Progenitor cell of endocrine pancreas (in vitro differentiated cells): ENCODE measurements around the gene HRG. TPM values are rescaled to one million over a fixed set of nuclear protein-coding genes. Genes with fewer than 3 reads are reported as not detected.
"Not testable (repeated sequence)": the region's sequence is repeated elsewhere in the genome, so short reads cannot be mapped to it uniquely, and the experiment has no call there.

ENCODE experiments used
- DNase-seq: peaks from one replicate; pipeline ENCODE4 v3.0.0; 2021; ENCODE audit warnings: low spot score; ENCODE audit not compliant: unreplicated experiment
- H3K27ac Mint-ChIP-seq: 2 replicates; pipeline ENCODE4 v1.8.0; 2021; ENCODE audit warnings: mild to moderate bottlenecking, moderate library complexity, mixed read lengths
- H3K27me3 Mint-ChIP-seq: 2 replicates; pipeline ENCODE4 v1.8.0; 2021; ENCODE audit warnings: mixed read lengths
- H3K36me3 Mint-ChIP-seq: 2 replicates; pipeline ENCODE4 v1.8.0; 2022; ENCODE audit warnings: mixed read lengths; ENCODE audit not compliant: insufficient read depth
- H3K4me1 Mint-ChIP-seq: 2 replicates; pipeline ENCODE4 v1.8.0; 2021; ENCODE audit warnings: low read depth, mixed read lengths
- H3K4me3 Mint-ChIP-seq: 2 replicates; pipeline ENCODE4 v1.8.0; 2021; ENCODE audit warnings: low read depth, mild to moderate bottlenecking, moderate library complexity, mixed read lengths
- H3K9me3 Mint-ChIP-seq: 2 replicates; pipeline ENCODE4 v1.8.0; 2021; ENCODE audit warnings: low read depth, mixed read lengths
- CTCF ChIP-seq: fragments of 200-600 bp; sonication (generic); IDR thresholded peaks from one replicate; pipeline ENCODE4 v1.5.0; 2021; ENCODE audit warnings: antibody characterized with exemption, mild to moderate bottlenecking; ENCODE audit not compliant: unreplicated experiment
- total RNA-seq: library from RNA; stranded (reverse); gene quantifications from 2 replicates; pipeline ENCODE4 v1.2.1, GENCODE V29; 2021

HRG gene
- total RNA-seq, 1 donor from 2014 or later, result not detected

GRCh38 chr3:186687120-186687651 is 21.4 kb downstream of the HRG start:
- Mint-ChIP-seq H3K9me3 (peaks cover 20% of the 10 kb centered on the region), H3K4me1 (peaks cover 6% of the 10 kb centered on the region), H3K36me3 (no peaks in the 10 kb centered on the region), H3K27ac (no peak overlapping the region), H3K27me3 (peaks cover 35% of the 10 kb centered on the region), H3K4me3 (no peak overlapping the region)
- DNase-seq, result no peak
- TF ChIP-seq CTCF, result no peak

GRCh38 chr3:186690304-186690703 is 24.5 kb downstream of the HRG start:
- H3K27me3 Mint-ChIP-seq, result peaks cover 38% of the 10 kb centered on the region
- H3K36me3 Mint-ChIP-seq, H3K4me3 Mint-ChIP-seq, H3K4me1 Mint-ChIP-seq, DNase-seq, H3K27ac Mint-ChIP-seq, H3K9me3 Mint-ChIP-seq: not testable (repeated sequence)

- H3K4me1 Mint-ChIP-seq, result peaks cover 6% of the 10 kb centered on the region
- no peaks in the 10 kb centered on the region for H3K9me3 Mint-ChIP-seq
- no peak overlapping the region for H3K27ac Mint-ChIP-seq
- peaks cover 35% of the 10 kb centered on the region for H3K27me3 Mint-ChIP-seq
- DNase-seq, result no peak
- no peak overlapping the region for H3K4me3 Mint-ChIP-seq
- no peak for TF ChIP-seq CTCF
- no peaks in the 10 kb centered on the region for H3K36me3 Mint-ChIP-seq
Measured at GRCh38 chr3:186691676-186692075, 25.9 kb downstream of the HRG start.

- Mint-ChIP-seq H3K4me3 (no peak overlapping the region), H3K27ac (no peak overlapping the region), H3K4me1 (peaks cover 4% of the 10 kb centered on the region), H3K27me3 (peaks cover 28% of the 10 kb centered on the region), H3K36me3 (no peaks in the 10 kb centered on the region), H3K9me3 (no peaks in the 10 kb centered on the region)
- TF ChIP-seq CTCF, result no peak
- DNase-seq, result no peak
Measured at GRCh38 chr3:186693843-186694242, 28.0 kb downstream of the HRG start.

GRCh38 chr3:186694288-186695032 is 28.6 kb downstream of the HRG start:
- Mint-ChIP-seq H3K4me1 (peaks cover 4% of the 10 kb centered on the region), H3K27ac (no peak overlapping the region), H3K4me3 (no peak overlapping the region), H3K9me3 (no peaks in the 10 kb centered on the region), H3K27me3 (peaks cover 28% of the 10 kb centered on the region), H3K36me3 (no peaks in the 10 kb centered on the region)
- no peak for TF ChIP-seq CTCF
- DNase-seq, result no peak

GRCh38 chr3:186696522-186696921 is 30.7 kb downstream of the HRG start:
- Mint-ChIP-seq H3K36me3 (no peaks in the 10 kb centered on the region), H3K27me3 (peaks cover 27% of the 10 kb centered on the region)
- TF ChIP-seq CTCF, result no peak

More at GRCh38 chr3:186696522-186696921, 30.7 kb downstream of the HRG start:
- Mint-ChIP-seq H3K9me3 (no peaks in the 10 kb centered on the region), H3K4me3 (no peak overlapping the region), H3K4me1 (peaks cover 4% of the 10 kb centered on the region), H3K27ac (no peak overlapping the region)
- no peak for DNase-seq
